T-helper 22 cell (primary cell): ENCODE results near the gene SPECC1.
"Not testable (repeated sequence)": the region's sequence is repeated elsewhere in the genome, so short reads cannot be mapped to it uniquely, and the experiment has no call there.

Experiments used
- DNase-seq: peaks from one replicate; pipeline ENCODE4 v3.0.0-alpha.2; 2020; ENCODE audit warnings: low read depth

Gene SPECC1

DNA sequence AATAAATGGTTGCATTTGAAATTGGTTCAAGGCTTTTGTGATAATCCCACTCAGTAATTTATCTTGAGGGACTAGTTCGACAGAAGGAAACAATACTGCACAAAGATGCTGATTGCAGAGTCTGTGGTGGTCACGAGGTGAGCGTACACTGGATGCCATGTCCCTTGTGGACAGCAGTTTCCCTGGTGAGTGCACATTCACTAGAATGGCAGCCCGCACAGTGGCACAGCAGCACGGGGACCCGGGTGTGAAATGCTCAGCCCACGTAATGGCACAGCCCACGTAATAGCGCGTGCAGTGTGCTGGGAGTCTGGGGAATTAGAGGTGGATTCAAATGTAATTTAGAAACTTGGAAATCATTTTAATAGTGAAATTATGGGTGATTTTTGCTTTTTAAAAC lies 304.1 kb downstream of the SPECC1 start:
- no peak for DNase-seq

DNA sequence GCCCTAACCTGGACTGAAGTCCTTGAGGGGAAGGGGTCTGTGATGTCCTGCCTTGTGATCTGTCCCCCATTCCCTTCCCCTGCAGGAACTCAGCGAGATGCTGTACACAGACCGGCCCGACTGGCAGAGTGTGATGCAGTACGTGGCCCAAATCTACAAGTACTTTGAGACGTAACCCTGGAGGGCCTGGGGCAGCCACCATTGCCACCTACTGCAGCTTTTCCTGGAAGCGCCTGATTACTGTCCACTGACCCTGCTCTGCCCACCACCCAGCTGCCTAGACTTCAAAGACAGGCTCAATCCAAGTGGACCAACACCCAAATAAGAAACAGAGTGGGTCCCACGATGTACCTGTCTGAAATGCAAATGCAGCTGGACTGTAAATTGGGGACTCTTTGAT lies 304.7 kb downstream of the SPECC1 start:
- no peak for DNase-seq

- no peak for DNase-seq
Observed at GRCh38 chr17:20314834-20315233, 305.7 kb downstream of the SPECC1 start.

DNA sequence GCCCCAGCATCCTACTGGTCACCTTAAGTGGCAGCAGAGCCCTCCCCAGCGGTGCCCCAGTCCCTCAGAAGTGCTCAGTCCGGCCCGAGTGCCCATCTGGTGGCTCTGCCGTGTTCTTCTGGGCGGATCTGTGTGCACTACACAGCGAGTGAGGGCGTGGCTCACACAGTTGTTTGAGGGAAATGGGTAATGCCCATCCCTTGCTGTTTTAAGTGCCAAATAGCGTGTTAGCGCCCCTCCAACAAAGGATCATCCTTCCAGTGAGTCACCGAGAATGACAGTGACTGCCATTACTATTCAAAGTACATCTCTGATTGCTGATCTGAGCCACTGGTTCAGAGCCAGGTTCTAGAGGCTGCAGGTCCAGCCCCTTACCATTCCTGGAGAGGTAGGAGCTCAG lies 306.2 kb downstream of the SPECC1 start:
- no peak for DNase-seq

DNA sequence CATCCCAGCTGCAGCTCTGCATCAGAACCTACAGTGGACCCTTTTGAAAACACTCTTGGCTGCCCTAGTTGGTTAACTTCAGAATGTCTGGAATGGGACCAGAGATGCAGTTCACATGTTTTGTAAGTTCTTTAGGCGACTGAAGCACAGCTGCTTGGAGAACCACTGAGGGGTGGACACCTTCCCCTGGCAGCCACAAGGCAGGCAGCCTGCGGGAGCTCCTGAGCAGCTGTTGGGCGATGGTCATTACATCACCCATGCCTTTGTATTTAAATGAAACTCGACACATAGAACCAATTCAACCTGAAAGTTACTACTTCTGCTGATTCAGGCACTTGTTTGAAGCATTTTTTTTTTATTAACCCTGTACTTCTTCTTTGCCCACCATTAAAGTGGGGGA lies 306.7 kb downstream of the SPECC1 start:
- no peak for DNase-seq

DNA sequence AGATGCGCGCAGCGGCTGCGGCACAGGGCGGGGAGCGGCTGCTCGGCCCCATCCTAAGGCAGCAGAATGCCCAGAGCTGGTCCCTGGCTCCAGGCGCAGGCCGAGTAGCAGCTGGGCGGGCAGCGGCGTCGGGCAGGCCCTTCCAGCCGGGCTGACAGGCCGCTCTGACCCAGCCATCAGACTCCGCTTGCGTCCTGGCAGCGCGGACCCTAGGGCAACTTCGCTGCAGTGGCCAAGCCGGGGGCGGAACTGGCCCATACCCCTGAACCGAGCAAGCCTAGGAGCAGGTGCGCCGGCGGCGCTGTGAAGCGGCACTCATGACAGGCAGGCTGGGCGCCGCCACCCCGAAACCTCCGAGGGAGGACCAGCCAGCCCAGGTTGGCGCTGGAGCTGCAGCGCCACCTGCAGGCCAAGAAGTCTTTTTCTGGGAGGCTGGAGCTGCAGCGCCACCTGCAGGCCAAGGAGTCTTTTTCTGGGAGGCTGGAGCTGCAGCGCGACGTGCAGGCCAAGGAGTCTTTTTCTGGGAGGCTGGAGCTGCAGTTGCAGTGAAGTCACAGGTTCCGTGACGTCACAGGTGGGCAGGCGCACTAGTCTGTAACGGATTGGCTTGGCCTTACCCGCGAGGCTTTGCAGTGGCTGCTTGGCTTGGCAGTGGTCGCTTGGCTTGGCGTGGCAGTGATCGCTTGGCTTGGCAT lies 311.5 kb downstream of the SPECC1 start:
- peak; percentile 42 for DNase-seq

DNA sequence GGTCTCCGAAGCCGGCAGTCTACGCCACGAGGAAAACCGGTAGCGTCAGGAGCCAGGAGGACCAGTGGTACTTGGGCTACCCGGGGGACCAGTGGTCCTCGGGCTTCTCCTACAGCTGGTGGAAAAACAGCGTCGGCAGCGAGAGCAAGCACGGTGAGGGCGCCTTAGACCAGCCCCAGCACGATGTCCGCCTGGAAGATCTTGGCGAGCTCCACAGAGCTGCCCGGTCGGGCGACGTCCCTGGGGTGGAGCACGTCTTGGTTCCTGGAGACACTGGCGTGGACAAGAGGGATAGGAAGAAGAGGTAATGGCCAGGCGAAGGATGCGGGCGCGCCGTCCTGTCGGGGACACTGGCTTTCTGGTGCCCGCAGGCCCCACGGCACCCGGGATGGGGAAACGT lies 312.2 kb downstream of the SPECC1 start:
- DNase-seq: not testable (repeated sequence)

- DNase-seq: not testable (repeated sequence)
Observed at GRCh38 chr17:20327739-20328138, 318.6 kb downstream of the SPECC1 start.

GRCh38 chr17:20351405-20351804 lies 342.2 kb downstream of the SPECC1 start:
- not testable (repeated sequence) for DNase-seq

DNA sequence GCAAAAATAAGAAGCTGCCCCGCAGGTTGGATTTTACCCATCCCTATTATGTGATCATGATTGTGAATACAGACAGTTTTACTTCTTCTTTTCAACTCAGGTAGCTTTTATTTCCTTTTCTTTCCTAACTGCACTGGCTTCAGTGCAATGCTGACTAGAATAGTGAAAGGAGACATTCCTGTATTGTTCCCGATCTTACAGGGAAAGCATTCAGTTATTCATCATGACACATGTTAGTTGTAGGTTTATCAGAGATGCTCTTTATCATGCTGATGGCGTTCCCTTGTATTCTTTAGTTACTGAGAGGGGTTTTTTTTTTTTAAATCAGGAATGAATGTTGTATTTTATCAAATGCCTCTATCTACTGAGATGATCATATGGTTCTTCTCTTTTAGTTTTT lies 343.4 kb downstream of the SPECC1 start:
- DNase-seq: not testable (repeated sequence)

GRCh38 chr17:20363846-20364245 lies 354.7 kb downstream of the SPECC1 start:
- not testable (repeated sequence) for DNase-seq
